Stimulated activated CD4-positive, alpha-beta T cell treated with anti-CD3 and anti-CD28 coated beads, Interleukin-15, amount 100 ng/mL, for 48 hours (primary cell): ENCODE measurements around the gene CYP1B1.
"Not testable (repeated sequence)": the region's sequence is repeated elsewhere in the genome, so short reads cannot be mapped to it uniquely, and the experiment has no call there.

Experiments
- DNase-seq, 2 donors: peaks; one replicate each; pipeline ENCODE4 v3.0.0-alpha.2; 2020; ENCODE audit warnings: low read depth in 2 of 2

The CYP1B1 gene

GRCh38 chr2:38075507-38076151 is at the start of gene CYP1B1:
CYP1B1 (minus strand) TSS chr2:38076151; CDS start chr2:38075388, 763 bp downstream.
- no peak for DNase-seq

GRCh38 chr2:38125007-38125406 is 49.1 kb upstream of the CYP1B1 start:
- no peak for DNase-seq

- no peak for DNase-seq
Measured at GRCh38 chr2:38123911-38124310, 48.0 kb upstream of the CYP1B1 start.

GRCh38 chr2:38122344-38122743 is 46.4 kb upstream of the CYP1B1 start:
- DNase-seq, result no peak

- no peak for DNase-seq
Measured at GRCh38 chr2:38121481-38121880, 45.5 kb upstream of the CYP1B1 start.

- DNase-seq, result no peak
Measured at GRCh38 chr2:38120829-38121228, 44.9 kb upstream of the CYP1B1 start.

- DNase-seq, result no peak
Measured at GRCh38 chr2:38120264-38120592, 44.3 kb upstream of the CYP1B1 start.

- no peak for DNase-seq
Measured at GRCh38 chr2:38116762-38117161, 40.8 kb upstream of the CYP1B1 start.

GRCh38 chr2:38115216-38116032 is 39.5 kb upstream of the CYP1B1 start:
- DNase-seq, result peak; percentile 49 to 76

- no peak for DNase-seq
Measured at GRCh38 chr2:38113981-38114708, 38.2 kb upstream of the CYP1B1 start.

- no peak for DNase-seq
Measured at GRCh38 chr2:38113051-38113450, 37.1 kb upstream of the CYP1B1 start.

GRCh38 chr2:38111350-38111749 is 35.4 kb upstream of the CYP1B1 start:
- DNase-seq, result not testable (repeated sequence)

GRCh38 chr2:38109732-38110181 is 33.8 kb upstream of the CYP1B1 start:
- no peak for DNase-seq

GRCh38 chr2:38108907-38109731 is 33.2 kb upstream of the CYP1B1 start:
- DNase-seq, result no peak

GRCh38 chr2:38107738-38108410 is 31.9 kb upstream of the CYP1B1 start:
- no peak for DNase-seq

- DNase-seq, result no peak
Measured at GRCh38 chr2:38106405-38107094, 30.6 kb upstream of the CYP1B1 start.

- DNase-seq, result no peak
Measured at GRCh38 chr2:38105922-38106321, 30.0 kb upstream of the CYP1B1 start.

GRCh38 chr2:38104598-38104997 is 28.6 kb upstream of the CYP1B1 start:
- DNase-seq, result no peak

- no peak for DNase-seq
Measured at GRCh38 chr2:38100328-38100727, 24.4 kb upstream of the CYP1B1 start.
